ENCODE measurements around the gene ITSN2. TPM values are rescaled to one million over a fixed set of nuclear protein-coding genes. Genes with fewer than 3 reads are reported as not detected.

Gene ITSN2
- total RNA-seq, 1 experiment from 2014 or later: 126 TPM

GRCh38 chr2:24175631-24176187 lies 184.6 kb downstream of the ITSN2 start:
- Histone ChIP-seq H3K9ac (ENCODE audit: low read length) (no peak overlapping the region), H3K27ac (ENCODE audit: low read length) (no peak overlapping the region), H4K20me1 (ENCODE audit: insufficient read depth, low read depth, low read length) (no peaks in the 10 kb centered on the region), H3K9me2 (replicated peaks; ENCODE audit: insufficient read depth, low read length) (no peaks in the 10 kb centered on the region), H3K79me2 (ENCODE audit: low read length) (no peaks in the 10 kb centered on the region), H2AFZ (ENCODE audit: low read length) (no peak overlapping the region), H3K4me3 (ENCODE audit: low read length) (no peak overlapping the region), H3K4me2 (ENCODE audit: low read depth, low read length, poor library complexity, severe bottlenecking) (no peak overlapping the region), H3K4me1 (ENCODE audit: low read length) (no peaks in the 10 kb centered on the region), H3K36me3 (ENCODE audit: insufficient read depth, low read length) (no peaks in the 10 kb centered on the region), H3K9me3 (ENCODE audit: low read length) (no peaks in the 10 kb centered on the region), H3K27me3 (ENCODE audit: low read length) (no peaks in the 10 kb centered on the region)
- no peak for DNase-seq

DNA sequence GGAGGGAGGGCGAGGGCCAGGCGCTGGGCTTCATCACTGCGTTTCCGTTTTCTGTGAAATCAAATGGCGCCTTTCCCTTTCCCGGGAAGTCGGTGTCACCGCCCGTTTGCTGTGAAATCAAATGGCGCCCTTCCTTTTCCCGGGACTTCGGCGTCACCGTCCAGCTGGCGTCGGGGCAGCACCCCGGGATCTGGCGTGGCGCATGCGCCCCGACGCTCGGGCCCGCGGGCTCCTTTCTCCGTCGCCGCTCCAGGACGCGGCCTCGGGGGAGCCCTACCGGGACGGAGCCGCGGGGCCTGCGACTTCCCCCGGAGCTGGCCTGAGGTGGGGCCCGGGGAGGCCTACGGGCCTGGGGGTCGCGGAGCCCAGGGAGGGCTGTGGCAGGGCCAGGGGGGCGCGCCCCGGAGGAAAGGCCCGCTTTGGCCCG lies 185.5 kb downstream of the ITSN2 start, which contains the start of gene FAM228A:
Gene FAM228A (plus strand): TSS at position 203 of the 427 bp plus-strand sequence. CDS start 428 bp downstream, outside the sequence.
- no peaks in the 10 kb centered on the region for H3K9me3 ChIP-seq (ENCODE audit: low read length)
- no peak within 1 kb of the TSS for H2AFZ ChIP-seq (ENCODE audit: low read length)

DNA sequence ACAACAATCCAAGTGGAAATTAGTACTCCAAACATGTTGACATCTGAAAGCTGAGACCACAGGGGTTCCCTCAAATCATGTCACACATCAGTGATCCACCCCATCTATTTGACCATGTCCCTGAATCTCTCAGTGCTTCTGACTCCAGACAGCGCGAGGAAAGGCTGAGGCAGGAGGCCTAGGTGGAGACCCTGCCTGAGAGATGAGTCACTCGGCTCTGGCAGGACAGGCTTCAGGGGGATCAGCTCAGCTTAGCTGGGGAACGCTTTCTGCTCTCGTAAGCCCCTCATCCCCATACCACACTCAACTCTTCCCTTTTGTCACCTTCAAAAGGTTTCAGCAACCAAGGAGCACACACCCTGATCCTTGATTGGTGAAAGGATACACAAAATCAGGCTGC lies 191.3 kb downstream of the ITSN2 start:
- no peak for DNase-seq
- Histone ChIP-seq H3K27me3 (ENCODE audit: low read length) (no peaks in the 10 kb centered on the region), H3K79me2 (ENCODE audit: low read length) (no peaks in the 10 kb centered on the region), H4K20me1 (ENCODE audit: insufficient read depth, low read depth, low read length) (no peaks in the 10 kb centered on the region), H3K36me3 (ENCODE audit: insufficient read depth, low read length) (no peaks in the 10 kb centered on the region), H3K9me2 (replicated peaks; ENCODE audit: insufficient read depth, low read length) (no peaks in the 10 kb centered on the region), H3K9me3 (ENCODE audit: low read length) (no peaks in the 10 kb centered on the region), H3K4me1 (ENCODE audit: low read length) (peaks cover 10% of the 10 kb centered on the region), H3K27ac (ENCODE audit: low read length) (no peak overlapping the region), H3K4me2 (ENCODE audit: low read depth, low read length, poor library complexity, severe bottlenecking) (no peak overlapping the region), H2AFZ (ENCODE audit: low read length) (no peak overlapping the region), H3K9ac (ENCODE audit: low read length) (no peak overlapping the region), H3K4me3 (ENCODE audit: low read length) (no peak overlapping the region)

More for the DNA sequence above, 185.5 kb downstream of the ITSN2 start, which contains the start of gene FAM228A:
- H3K27ac ChIP-seq (ENCODE audit: low read length): no peak within 1 kb of the TSS
- H3K4me1 ChIP-seq (ENCODE audit: low read length): no peaks in the 10 kb centered on the region
- no peak within 1 kb of the TSS for H3K9ac ChIP-seq (ENCODE audit: low read length)
- H3K4me3 ChIP-seq (ENCODE audit: low read length): no peak within 1 kb of the TSS
- no peak for DNase-seq
- no peaks in the 10 kb centered on the region for H3K79me2 ChIP-seq (ENCODE audit: low read length)
- H4K20me1 ChIP-seq (ENCODE audit: insufficient read depth, low read depth, low read length): no peaks in the 10 kb centered on the region
- H3K9me2 ChIP-seq (replicated peaks; ENCODE audit: insufficient read depth, low read length): no peaks in the 10 kb centered on the region
- H3K4me2 ChIP-seq (ENCODE audit: low read depth, low read length, poor library complexity, severe bottlenecking): no peak within 1 kb of the TSS
- no peaks in the 10 kb centered on the region for H3K27me3 ChIP-seq (ENCODE audit: low read length)
- H3K36me3 ChIP-seq (ENCODE audit: insufficient read depth, low read length): no peaks in the 10 kb centered on the region

- Histone ChIP-seq H2AFZ (ENCODE audit: low read length) (peak overlapping the region; percentile 83), H3K9me3 (ENCODE audit: low read length) (peaks cover 4% of the 10 kb centered on the region; the same call in 1 of the 2 replicates), H3K4me2 (ENCODE audit: low read depth, low read length, poor library complexity, severe bottlenecking) (peak overlapping the region; percentile 61), H3K9me2 (replicated peaks; ENCODE audit: insufficient read depth, low read length) (no peaks in the 10 kb centered on the region), H3K4me3 (ENCODE audit: low read length) (peak overlapping the region; percentile 26; the same call in 1 of the 2 replicates), H4K20me1 (ENCODE audit: insufficient read depth, low read depth, low read length) (no peaks in the 10 kb centered on the region), H3K27me3 (ENCODE audit: low read length) (peaks cover 3% of the 10 kb centered on the region; the same call in 1 of the 2 replicates), H3K27ac (ENCODE audit: low read length) (no peak overlapping the region), H3K9ac (ENCODE audit: low read length) (peak overlapping the region; percentile 51), H3K36me3 (ENCODE audit: insufficient read depth, low read length) (no peaks in the 10 kb centered on the region), H3K4me1 (ENCODE audit: low read length) (peaks cover 19% of the 10 kb centered on the region), H3K79me2 (ENCODE audit: low read length) (no peaks in the 10 kb centered on the region)
- peak; percentile 84 for DNase-seq
Measured at GRCh38 chr2:24164416-24164973, 195.8 kb downstream of the ITSN2 start.

- no peak overlapping the region for H3K4me2 ChIP-seq (ENCODE audit: low read depth, low read length, poor library complexity, severe bottlenecking)
- H3K36me3 ChIP-seq (ENCODE audit: insufficient read depth, low read length): no peaks in the 10 kb centered on the region
- H3K27me3 ChIP-seq (ENCODE audit: low read length): peaks cover 3% of the 10 kb centered on the region; the same call in 1 of the 2 replicates
- H3K9me2 ChIP-seq (replicated peaks; ENCODE audit: insufficient read depth, low read length): no peaks in the 10 kb centered on the region
- no peak for DNase-seq
- no peak overlapping the region for H3K4me3 ChIP-seq (ENCODE audit: low read length)
- H3K27ac ChIP-seq (ENCODE audit: low read length): no peak overlapping the region
- no peak overlapping the region for H2AFZ ChIP-seq (ENCODE audit: low read length)
- peaks cover 19% of the 10 kb centered on the region for H3K4me1 ChIP-seq (ENCODE audit: low read length)
- H3K9me3 ChIP-seq (ENCODE audit: low read length): peaks cover 4% of the 10 kb centered on the region; the same call in 1 of the 2 replicates
- no peaks in the 10 kb centered on the region for H3K79me2 ChIP-seq (ENCODE audit: low read length)
- no peak overlapping the region for H3K9ac ChIP-seq (ENCODE audit: low read length)
- no peaks in the 10 kb centered on the region for H4K20me1 ChIP-seq (ENCODE audit: insufficient read depth, low read depth, low read length)
Measured at GRCh38 chr2:24163601-24164000, 196.7 kb downstream of the ITSN2 start.

DNA sequence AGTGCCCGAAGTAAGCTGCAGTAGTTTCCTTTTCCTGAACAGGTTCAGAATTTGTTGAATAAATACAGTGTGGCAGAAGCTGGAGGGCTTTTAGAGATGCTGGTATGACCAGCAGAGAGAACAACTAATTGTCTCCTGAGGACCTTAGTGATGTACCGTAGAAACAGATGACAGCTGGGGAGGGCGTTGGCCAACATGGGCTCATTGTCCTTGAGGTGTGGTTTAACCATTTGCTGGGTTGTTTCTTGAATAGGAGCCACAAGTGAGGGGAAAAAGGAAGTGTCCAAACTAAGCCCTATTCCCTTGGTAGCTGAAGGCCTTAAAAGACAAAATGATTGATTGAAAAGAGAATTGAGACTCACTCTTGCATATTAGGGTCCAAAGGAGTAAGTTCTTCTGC lies 197.2 kb downstream of the ITSN2 start:
- peak; percentile 51 for DNase-seq
- Histone ChIP-seq H3K27me3 (ENCODE audit: low read length) (peaks cover 3% of the 10 kb centered on the region; the same call in 1 of the 2 replicates), H3K36me3 (ENCODE audit: insufficient read depth, low read length) (no peaks in the 10 kb centered on the region), H3K79me2 (ENCODE audit: low read length) (no peaks in the 10 kb centered on the region), H3K9ac (ENCODE audit: low read length) (no peak overlapping the region), H2AFZ (ENCODE audit: low read length) (no peak overlapping the region), H3K27ac (ENCODE audit: low read length) (no peak overlapping the region), H4K20me1 (ENCODE audit: insufficient read depth, low read depth, low read length) (no peaks in the 10 kb centered on the region), H3K4me3 (ENCODE audit: low read length) (no peak overlapping the region), H3K9me3 (ENCODE audit: low read length) (peaks cover 4% of the 10 kb centered on the region; the same call in 1 of the 2 replicates), H3K4me1 (ENCODE audit: low read length) (peaks cover 19% of the 10 kb centered on the region), H3K9me2 (replicated peaks; ENCODE audit: insufficient read depth, low read length) (no peaks in the 10 kb centered on the region), H3K4me2 (ENCODE audit: low read depth, low read length, poor library complexity, severe bottlenecking) (no peak overlapping the region)

- Histone ChIP-seq H3K27me3 (ENCODE audit: low read length) (peaks cover 3% of the 10 kb centered on the region; the same call in 1 of the 2 replicates), H3K27ac (ENCODE audit: low read length) (no peak overlapping the region), H3K9me3 (ENCODE audit: low read length) (peaks cover 4% of the 10 kb centered on the region; the same call in 1 of the 2 replicates), H4K20me1 (ENCODE audit: insufficient read depth, low read depth, low read length) (no peaks in the 10 kb centered on the region), H3K79me2 (ENCODE audit: low read length) (no peaks in the 10 kb centered on the region), H2AFZ (ENCODE audit: low read length) (no peak overlapping the region), H3K9ac (ENCODE audit: low read length) (no peak overlapping the region), H3K4me2 (ENCODE audit: low read depth, low read length, poor library complexity, severe bottlenecking) (no peak overlapping the region), H3K9me2 (replicated peaks; ENCODE audit: insufficient read depth, low read length) (no peaks in the 10 kb centered on the region), H3K4me1 (ENCODE audit: low read length) (peaks cover 19% of the 10 kb centered on the region), H3K36me3 (ENCODE audit: insufficient read depth, low read length) (no peaks in the 10 kb centered on the region), H3K4me3 (ENCODE audit: low read length) (no peak overlapping the region)
- no peak for DNase-seq
Measured at GRCh38 chr2:24162494-24162893, 197.8 kb downstream of the ITSN2 start.

DNA sequence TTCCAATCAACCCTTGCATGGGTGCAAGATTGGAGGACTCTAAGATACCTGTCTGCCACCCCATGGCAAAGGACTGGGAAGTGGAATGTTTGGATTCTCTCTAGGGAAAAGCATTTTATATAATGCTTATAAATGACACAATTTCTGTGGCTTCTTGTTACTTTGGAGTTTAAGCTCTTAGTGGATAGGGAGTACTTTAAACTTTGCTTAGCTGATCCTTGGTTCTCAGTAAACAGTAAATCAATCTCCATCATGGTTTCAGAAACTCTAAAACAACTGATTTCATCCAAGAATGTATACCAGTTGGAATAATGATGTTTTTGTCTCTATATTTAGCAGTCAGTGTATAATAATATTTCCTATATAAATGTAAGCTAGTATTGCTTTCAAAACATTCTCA lies 199.6 kb downstream of the ITSN2 start:
- H3K4me1 ChIP-seq (ENCODE audit: low read length): peaks cover 19% of the 10 kb centered on the region
- DNase-seq: no peak
- H2AFZ ChIP-seq (ENCODE audit: low read length): no peak overlapping the region
- no peak overlapping the region for H3K4me2 ChIP-seq (ENCODE audit: low read depth, low read length, poor library complexity, severe bottlenecking)
- no peaks in the 10 kb centered on the region for H3K36me3 ChIP-seq (ENCODE audit: insufficient read depth, low read length)
- H3K27ac ChIP-seq (ENCODE audit: low read length): no peak overlapping the region
- H3K4me3 ChIP-seq (ENCODE audit: low read length): no peak overlapping the region
- no peaks in the 10 kb centered on the region for H4K20me1 ChIP-seq (ENCODE audit: insufficient read depth, low read depth, low read length)
- no peak overlapping the region for H3K9ac ChIP-seq (ENCODE audit: low read length)
- H3K9me3 ChIP-seq (ENCODE audit: low read length): peaks cover 4% of the 10 kb centered on the region; the same call in 1 of the 2 replicates
- H3K79me2 ChIP-seq (ENCODE audit: low read length): no peaks in the 10 kb centered on the region
- no peaks in the 10 kb centered on the region for H3K9me2 ChIP-seq (replicated peaks; ENCODE audit: insufficient read depth, low read length)
- peaks cover 3% of the 10 kb centered on the region; the same call in 1 of the 2 replicates for H3K27me3 ChIP-seq (ENCODE audit: low read length)

Measured in Karpas-422 (cell line).